NCI-H2081 treated with DMSO at 0.1 percent for 48 hours (cell line): Measurements from ENCODE around the gene GPR39.
"Not testable (repeated sequence)": the region's sequence is repeated elsewhere in the genome, so short reads cannot be mapped to it uniquely, and the experiment has no call there.

Experiments
- DNase-seq: peaks from one replicate; lab custom pipeline; 2025; lab: John Stamatoyannopoulos, UW

GPR39 gene

GRCh38 chr2:132416723-132417395 lies at the start of gene GPR39:
Gene GPR39, plus strand, starts transcription at chr2:132416805.
- DNase-seq = no peak

GRCh38 chr2:132368191-132368590 lies 48.4 kb upstream of the GPR39 start:
- DNase-seq = no peak

GRCh38 chr2:132372276-132372675 lies 44.3 kb upstream of the GPR39 start:
- DNase-seq = no peak

- no peak for DNase-seq
Observed at GRCh38 chr2:132373391-132374135, 43.0 kb upstream of the GPR39 start.

GRCh38 chr2:132374151-132374550 lies 42.5 kb upstream of the GPR39 start:
- no peak for DNase-seq

- DNase-seq = no peak
Observed at GRCh38 chr2:132374551-132374950, 42.1 kb upstream of the GPR39 start.

GRCh38 chr2:132374961-132375360 lies 41.6 kb upstream of the GPR39 start:
- DNase-seq = no peak

- DNase-seq = no peak
Observed at GRCh38 chr2:132381376-132381775, 35.2 kb upstream of the GPR39 start.

GRCh38 chr2:132383956-132384355 lies 32.6 kb upstream of the GPR39 start:
- no peak for DNase-seq

GRCh38 chr2:132384491-132385151 lies 32.0 kb upstream of the GPR39 start:
- no peak for DNase-seq

GRCh38 chr2:132387126-132387525 lies 29.5 kb upstream of the GPR39 start:
- DNase-seq = no peak

- DNase-seq = no peak
Observed at GRCh38 chr2:132390076-132390475, 26.5 kb upstream of the GPR39 start.

- DNase-seq = no peak
Observed at GRCh38 chr2:132391378-132391777, 25.2 kb upstream of the GPR39 start.

- no peak for DNase-seq
Observed at GRCh38 chr2:132392221-132392620, 24.4 kb upstream of the GPR39 start.

GRCh38 chr2:132392879-132393278 lies 23.7 kb upstream of the GPR39 start:
- no peak for DNase-seq

GRCh38 chr2:132397042-132397441 lies 19.6 kb upstream of the GPR39 start:
- not testable (repeated sequence) for DNase-seq

GRCh38 chr2:132400169-132400900 lies 16.3 kb upstream of the GPR39 start:
- DNase-seq = no peak

GRCh38 chr2:132400901-132401240 lies 15.7 kb upstream of the GPR39 start:
- no peak for DNase-seq

GRCh38 chr2:132401326-132401725 lies 15.3 kb upstream of the GPR39 start:
- DNase-seq = no peak

- no peak for DNase-seq
Observed at GRCh38 chr2:132403146-132403545, 13.5 kb upstream of the GPR39 start.

GRCh38 chr2:132404056-132404455 lies 12.5 kb upstream of the GPR39 start:
- DNase-seq = no peak

GRCh38 chr2:132407784-132408183 lies 8.8 kb upstream of the GPR39 start:
- DNase-seq = no peak

- DNase-seq = no peak
Observed at GRCh38 chr2:132412021-132412420, 4.6 kb upstream of the GPR39 start.
